Measurements from ENCODE around the gene SENP7. TPM values are rescaled to one million over a fixed set of nuclear protein-coding genes. Genes with fewer than 3 reads are reported as not detected.

Gene SENP7
- total and polyA plus RNA-seq, 2 experiments from 2014 or later, result 5.0 to 9.0 TPM

Small RNAs within 50 kb of the gene (small RNA-seq; reads per million reads assigned to genes)
- gene RF00019 (ENCODE audit: low replicate concordance), result not detected

Other genes starting within 250 kb of the SENP7 start
- gene IMPG2, start 192.6 kb downstream of the SENP7 start, total RNA-seq (2014; rRNA removed; shearing (Covaris generic)), result not detected in 2 replicates
- 0.03 TPM in 1 of 2 replicates, not detected in the other for gene IMPG2, start 192.6 kb downstream of the SENP7 start, polyA plus RNA-seq (2016; fragmentation: Nextera tagmentation; extraction: Ambion mirVana)
- gene TRMT10C, start 48.7 kb upstream of the SENP7 start, total RNA-seq (2014; rRNA removed; shearing (Covaris generic)), result 59.7 and 61.9 TPM in 2 replicates
- gene TRMT10C, start 48.7 kb upstream of the SENP7 start, polyA plus RNA-seq (2016; fragmentation: Nextera tagmentation; extraction: Ambion mirVana), result 133 and 145 TPM in 2 replicates
- 134 and 139 TPM in 2 replicates for gene PCNP, start 61.0 kb upstream of the SENP7 start, total RNA-seq (2014; rRNA removed; shearing (Covaris generic))
- gene PCNP, start 61.0 kb upstream of the SENP7 start, polyA plus RNA-seq (2016; fragmentation: Nextera tagmentation; extraction: Ambion mirVana), result 151 and 185 TPM in 2 replicates
- 21.3 and 22.4 TPM in 2 replicates for gene ZBTB11, start 163.9 kb upstream of the SENP7 start, total RNA-seq (2014; rRNA removed; shearing (Covaris generic))
- 6.5 and 7.7 TPM in 2 replicates for gene ZBTB11, start 163.9 kb upstream of the SENP7 start, polyA plus RNA-seq (2016; fragmentation: Nextera tagmentation; extraction: Ambion mirVana)
- 681 and 902 TPM in 2 replicates for gene RPL24, start 173.5 kb upstream of the SENP7 start, total RNA-seq (2014; rRNA removed; shearing (Covaris generic))
- 2,092 and 2,216 TPM in 2 replicates for gene RPL24, start 173.5 kb upstream of the SENP7 start, polyA plus RNA-seq (2016; fragmentation: Nextera tagmentation; extraction: Ambion mirVana)
- 13.3 and 19.0 TPM in 2 replicates for gene CEP97, start 211.4 kb upstream of the SENP7 start, total RNA-seq (2014; rRNA removed; shearing (Covaris generic))
- gene CEP97, start 211.4 kb upstream of the SENP7 start, polyA plus RNA-seq (2016; fragmentation: Nextera tagmentation; extraction: Ambion mirVana), result 4.8 and 5.0 TPM in 2 replicates